Astrocyte of the cerebellum (primary cell): ENCODE measurements around the gene CBX1.
"Not testable (repeated sequence)": the region's sequence is repeated elsewhere in the genome, so short reads cannot be mapped to it uniquely, and the experiment has no call there.

Source experiments
- DNase-seq: peaks from one replicate; pipeline ENCODE4 v3.0.0-alpha.2; 2011; ENCODE audit warnings: low read depth
- H3K4me3 ChIP-seq: 2 replicates; pipeline ENCODE4 v1.5.1; 2011; ENCODE audit warnings: mild to moderate bottlenecking, low read depth, low read length, moderate library complexity
- in situ Hi-C: cut with HindIII; loops from 2 replicates; pipeline ENCODE4 v1.10.0; 2017; ENCODE audit warnings: low sequenced_read_pairs
- TF ChIP-seq, protein P1 (sequence below): IDR thresholded peaks from 2 replicates; pipeline ENCODE4 v1.5.1; 2012; ENCODE audit warnings: low read length, low read depth, moderate library complexity, mild to moderate bottlenecking; ENCODE audit errors: missing control alignments

Gene CBX1

DNA sequence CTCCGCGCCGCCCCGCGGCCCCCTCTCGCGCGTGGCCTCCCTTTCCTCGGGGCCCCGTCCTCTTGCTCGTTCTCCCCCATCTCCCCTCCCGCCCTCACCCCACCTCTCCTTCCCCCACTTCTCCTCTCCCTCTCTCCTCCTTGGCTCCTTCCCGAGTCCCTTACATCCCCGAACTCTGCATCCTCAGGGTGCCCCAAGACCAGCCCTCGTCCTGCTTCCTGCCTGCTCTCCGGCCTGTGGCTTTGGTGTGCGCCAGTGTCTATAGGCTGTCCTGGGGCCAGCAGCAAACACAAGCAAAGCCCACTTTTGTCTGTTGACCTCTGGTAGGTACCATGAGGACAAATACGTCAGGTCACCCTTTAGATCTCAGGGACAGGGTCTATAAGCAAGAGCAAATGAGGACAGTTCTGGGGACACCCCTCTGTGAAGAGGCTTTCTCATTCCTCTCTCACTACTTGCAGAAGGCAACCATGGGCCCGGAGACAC lies 63.4 kb downstream of the CBX1 start:
- TF ChIP-seq, protein P1, sequence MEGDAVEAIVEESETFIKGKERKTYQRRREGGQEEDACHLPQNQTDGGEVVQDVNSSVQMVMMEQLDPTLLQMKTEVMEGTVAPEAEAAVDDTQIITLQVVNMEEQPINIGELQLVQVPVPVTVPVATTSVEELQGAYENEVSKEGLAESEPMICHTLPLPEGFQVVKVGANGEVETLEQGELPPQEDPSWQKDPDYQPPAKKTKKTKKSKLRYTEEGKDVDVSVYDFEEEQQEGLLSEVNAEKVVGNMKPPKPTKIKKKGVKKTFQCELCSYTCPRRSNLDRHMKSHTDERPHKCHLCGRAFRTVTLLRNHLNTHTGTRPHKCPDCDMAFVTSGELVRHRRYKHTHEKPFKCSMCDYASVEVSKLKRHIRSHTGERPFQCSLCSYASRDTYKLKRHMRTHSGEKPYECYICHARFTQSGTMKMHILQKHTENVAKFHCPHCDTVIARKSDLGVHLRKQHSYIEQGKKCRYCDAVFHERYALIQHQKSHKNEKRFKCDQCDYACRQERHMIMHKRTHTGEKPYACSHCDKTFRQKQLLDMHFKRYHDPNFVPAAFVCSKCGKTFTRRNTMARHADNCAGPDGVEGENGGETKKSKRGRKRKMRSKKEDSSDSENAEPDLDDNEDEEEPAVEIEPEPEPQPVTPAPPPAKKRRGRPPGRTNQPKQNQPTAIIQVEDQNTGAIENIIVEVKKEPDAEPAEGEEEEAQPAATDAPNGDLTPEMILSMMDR: no peak
- no peak for DNase-seq
- in situ Hi-C loops: no loop called here
- H3K4me3 ChIP-seq: peak overlapping the region; percentile 20

DNA sequence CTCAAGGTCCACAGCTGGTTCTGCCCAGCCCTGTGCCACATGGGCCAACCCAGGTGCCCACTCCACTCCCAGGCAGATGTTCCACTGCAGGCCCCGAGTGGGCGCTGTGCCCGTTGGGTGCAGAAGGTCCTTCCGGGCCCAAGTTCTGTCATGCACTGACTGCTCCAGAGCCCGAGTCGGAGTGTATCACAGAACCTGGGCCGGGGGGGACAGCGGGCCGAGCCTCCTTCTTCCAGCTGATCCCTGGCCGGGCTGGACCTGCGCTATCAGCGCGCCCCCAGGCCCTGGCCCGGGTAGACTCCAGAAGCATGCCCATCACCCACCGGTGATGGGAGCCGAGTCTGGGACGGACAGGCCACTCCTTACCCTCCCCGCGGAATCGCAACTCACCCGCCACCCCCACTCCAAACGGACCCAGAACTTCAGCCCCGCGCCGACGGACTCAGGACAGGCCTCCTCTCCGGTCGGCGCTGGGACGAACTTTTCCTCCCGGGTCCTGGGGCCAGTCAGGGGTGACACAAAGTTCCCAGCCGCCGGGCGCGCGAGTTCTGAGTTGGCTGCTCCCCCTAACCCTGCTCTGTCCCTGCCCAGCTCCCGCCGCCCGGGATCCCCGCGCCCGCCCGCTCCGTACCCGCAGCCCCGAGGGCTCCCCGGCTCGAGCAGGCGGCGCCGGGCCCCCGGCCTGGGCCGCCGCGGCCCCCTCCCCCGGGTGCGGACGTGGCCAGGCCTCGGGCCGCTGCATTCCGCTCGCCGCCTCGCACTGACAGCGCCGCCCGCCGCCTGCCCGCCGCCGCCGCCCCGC lies 64.0 kb downstream of the CBX1 start, which contains the start of gene COPZ2:
Gene COPZ2 (minus strand): TSS at position 762 of the 802 bp plus-strand sequence. CDS start 20 bp downstream, at position 742.
- peak within 1 kb of the TSS; percentile 56 for H3K4me3 ChIP-seq
- DNase-seq: no peak
- in situ Hi-C loops: no loop called here
- TF ChIP-seq, protein P1: peak; percentile 44

DNA sequence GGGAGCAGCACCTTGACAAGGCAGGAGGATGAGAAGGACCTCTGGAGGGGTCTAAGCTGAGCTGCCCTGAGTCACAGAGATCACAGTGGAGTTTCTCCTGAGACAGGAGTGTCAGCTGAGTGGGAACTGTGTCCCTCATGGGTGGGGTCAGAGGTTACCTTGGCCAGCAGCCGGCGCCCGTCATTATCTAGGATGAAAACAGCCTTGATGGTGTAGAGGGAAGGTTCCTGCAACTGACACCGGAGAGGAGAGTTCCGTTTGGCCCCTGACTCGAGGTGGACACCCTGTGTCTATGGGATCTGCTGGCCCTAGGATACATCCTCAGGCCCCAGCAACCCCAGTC lies 64.6 kb downstream of the CBX1 start:
- in situ Hi-C loops: no loop called here
- no peak for DNase-seq
- TF ChIP-seq, protein P1: no peak
- H3K4me3 ChIP-seq: peak overlapping the region; percentile 56

DNA sequence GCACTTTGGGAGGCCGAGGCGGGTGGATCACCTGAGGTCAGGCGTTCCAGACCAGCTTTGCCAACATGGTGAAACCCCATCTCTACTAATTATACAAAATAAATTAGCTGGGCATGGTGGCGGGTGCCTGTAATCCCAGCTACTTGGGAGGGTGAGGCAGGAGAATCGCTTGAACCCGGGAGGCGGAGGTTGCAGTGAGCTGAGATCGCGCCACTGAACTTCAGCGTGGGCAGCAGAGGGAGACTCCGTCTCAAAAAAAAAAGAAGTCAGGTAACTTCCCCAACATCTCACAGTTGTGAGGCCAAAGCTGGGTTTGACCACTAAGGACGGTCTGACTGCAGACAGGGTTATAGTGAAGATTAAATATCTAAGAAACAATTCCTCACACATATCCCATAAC lies 66.5 kb downstream of the CBX1 start:
- in situ Hi-C loops: loop anchor here (5.0 kb wide), 1 partner anchor 48 kb away; no protein-coding TSS in a partner anchor
- not testable (repeated sequence) for DNase-seq, H3K4me3 ChIP-seq

DNA sequence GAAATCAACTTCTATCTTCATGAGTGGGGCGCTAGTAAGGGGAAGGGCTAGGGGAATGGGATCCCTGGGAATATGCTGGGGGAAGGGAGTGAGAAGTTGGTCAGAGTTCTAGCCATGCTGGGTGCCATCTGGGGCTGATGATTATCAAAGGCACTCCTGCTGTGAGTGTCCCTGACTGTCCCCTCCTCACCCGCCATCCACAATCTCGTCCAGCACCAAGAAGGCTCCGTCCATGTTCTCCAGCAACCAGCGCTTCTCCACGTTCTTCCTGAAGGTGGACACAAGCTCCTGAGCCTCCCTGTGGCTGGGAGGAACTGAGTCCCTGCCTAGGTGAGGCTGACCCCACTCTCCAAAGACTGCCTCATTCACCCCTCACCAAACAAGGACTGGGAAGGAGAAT lies 69.3 kb downstream of the CBX1 start:
- in situ Hi-C loops: loop anchor here (5.0 kb wide), 1 partner anchor 50 kb away; no protein-coding TSS in a partner anchor
- no peak for DNase-seq
- TF ChIP-seq, protein P1: no peak
- H3K4me3 ChIP-seq: no peak overlapping the region

DNA sequence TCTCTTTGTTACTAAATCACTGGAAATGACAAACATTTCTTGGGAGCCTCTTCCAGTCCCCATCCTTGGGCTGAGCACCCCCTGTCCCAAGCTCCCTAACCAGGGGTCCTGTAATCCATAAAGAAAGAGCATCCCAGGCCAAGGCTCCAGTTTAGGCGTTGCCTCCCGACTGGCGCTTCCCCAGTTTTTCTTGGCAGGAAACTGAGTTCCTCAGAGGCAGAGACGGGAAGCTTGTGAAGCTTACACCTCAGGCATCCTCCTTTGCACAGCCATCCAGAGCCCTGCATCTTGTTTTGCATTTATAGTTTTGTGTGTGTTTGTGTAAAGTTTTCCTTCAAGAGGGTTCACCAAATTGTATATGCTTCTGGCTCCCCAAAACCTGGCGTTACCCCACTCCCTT lies 70.7 kb downstream of the CBX1 start:
- in situ Hi-C loops: loop anchor here (5.0 kb wide), 1 partner anchor 52 kb away; no protein-coding TSS in a partner anchor
- TF ChIP-seq, protein P1: no peak
- peak; percentile 26 for DNase-seq
- no peak overlapping the region for H3K4me3 ChIP-seq

DNA sequence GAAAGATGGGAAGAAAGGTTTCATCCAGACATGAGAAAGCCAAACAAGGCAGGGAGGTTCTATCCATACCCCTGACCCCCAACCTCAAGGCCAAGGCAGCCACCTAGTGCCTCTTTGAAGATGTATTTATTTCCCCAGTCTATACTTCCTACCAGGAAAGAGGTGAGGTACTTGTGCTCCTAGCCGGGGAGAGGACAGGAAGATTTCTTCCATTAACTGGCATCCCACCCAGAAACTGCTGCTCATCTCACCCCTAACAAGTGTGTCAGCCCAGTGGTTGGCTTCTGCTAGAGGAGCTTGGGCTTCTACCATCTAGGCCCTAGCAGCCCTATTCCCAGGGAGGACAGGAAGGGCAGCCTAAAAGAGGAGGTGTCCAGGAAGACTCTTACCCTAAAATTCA lies 72.5 kb downstream of the CBX1 start:
- no peak overlapping the region for H3K4me3 ChIP-seq
- DNase-seq: no peak
- in situ Hi-C loops: no loop called here
- TF ChIP-seq, protein P1: no peak
